Activated T-cell treated with anti-CD3 and anti-CD28 coated beads for 4 hours (primary cell): ENCODE results near the gene CTNND1.
"Not testable (repeated sequence)": the region's sequence is repeated elsewhere in the genome, so short reads cannot be mapped to it uniquely, and the experiment has no call there.

Experiments
- DNase-seq: peaks from one replicate; pipeline ENCODE4 v3.0.0-alpha.2; 2020

The CTNND1 gene

DNA sequence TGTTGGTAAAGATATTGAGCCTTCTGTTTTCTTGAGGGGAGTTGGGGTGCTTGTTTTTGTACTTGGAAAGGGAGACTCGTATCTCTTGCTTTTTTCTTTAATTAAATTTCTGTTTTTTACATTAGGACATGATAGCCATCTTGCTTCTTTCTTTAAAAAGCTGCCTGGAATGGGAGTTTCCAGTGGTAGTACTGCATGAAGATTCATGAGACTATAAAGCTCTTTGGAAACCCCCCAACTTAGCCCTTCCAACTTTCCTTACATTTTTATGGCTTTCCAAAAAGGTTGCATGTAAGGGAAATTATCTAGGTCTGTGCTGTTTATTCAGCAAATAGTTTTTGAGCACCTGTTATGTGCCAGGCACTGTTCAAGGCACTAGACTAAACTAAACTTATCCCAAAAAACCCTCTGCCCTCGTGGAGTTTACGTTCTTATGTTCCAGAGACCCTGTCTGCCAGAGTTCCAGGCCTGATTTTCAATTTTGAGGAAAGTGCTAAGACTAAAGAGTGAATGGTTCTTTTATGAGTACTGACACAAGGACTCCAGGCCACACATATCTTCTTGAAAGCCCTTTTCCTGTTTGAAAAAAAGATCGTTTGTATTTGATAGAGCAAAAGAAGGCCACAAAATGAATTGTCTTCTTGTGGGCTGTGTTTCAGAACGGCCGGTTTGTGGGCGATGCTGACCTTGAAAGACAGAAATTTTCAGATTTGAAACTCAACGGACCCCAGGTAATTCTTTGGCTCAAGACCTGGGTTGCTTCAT is 31.9 kb downstream of the CTNND1 start:
- no peak for DNase-seq

- no peak for DNase-seq
These were observed 37.4 kb downstream of the CTNND1 start for GRCh38 chr11:57798905-57799559.

GRCh38 chr11:57800444-57801182 is 39.0 kb downstream of the CTNND1 start:
- no peak for DNase-seq

DNA sequence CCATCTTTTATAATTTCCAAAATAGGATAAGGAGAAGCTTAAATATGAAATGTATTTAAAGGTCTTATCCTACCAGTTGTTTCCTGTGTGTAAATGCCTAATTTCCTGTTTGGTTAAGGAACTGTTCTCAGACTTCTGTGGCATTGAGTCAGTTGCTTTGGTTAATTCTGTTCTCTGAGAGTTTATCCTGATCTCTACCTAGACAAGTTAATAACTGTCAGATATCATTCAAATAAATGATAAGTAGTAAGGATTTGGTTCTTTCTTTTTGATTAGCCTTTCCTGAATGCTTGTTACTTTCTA is 39.5 kb downstream of the CTNND1 start:
- DNase-seq, result no peak

GRCh38 chr11:57802411-57802810 is 40.8 kb downstream of the CTNND1 start:
- DNase-seq, result no peak

- no peak for DNase-seq
These were observed 42.9 kb downstream of the CTNND1 start for GRCh38 chr11:57804466-57804865.

- no peak for DNase-seq
These were observed 44.2 kb downstream of the CTNND1 start for GRCh38 chr11:57805780-57806179.

DNA sequence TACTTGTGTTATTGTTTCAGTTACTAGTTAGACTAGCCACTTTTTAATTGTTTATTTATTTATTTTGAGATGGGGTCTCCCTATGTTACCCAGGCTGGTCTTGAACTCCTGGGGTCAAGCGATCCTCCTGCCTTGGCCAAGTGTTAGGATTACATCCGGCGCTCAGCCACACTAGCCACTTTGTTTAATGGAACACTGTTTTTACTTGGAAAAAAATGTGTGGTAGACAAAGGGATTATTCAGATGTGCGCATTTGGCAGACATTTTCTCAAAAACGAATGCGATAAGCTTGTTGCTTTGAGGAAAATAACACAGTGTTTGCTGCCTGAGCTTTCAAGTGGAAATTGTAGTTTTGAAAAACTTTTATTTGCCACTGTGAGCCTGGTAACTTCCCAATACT is 51.0 kb downstream of the CTNND1 start:
- DNase-seq, result no peak

- no peak for DNase-seq
These were observed 53.9 kb downstream of the CTNND1 start for GRCh38 chr11:57815476-57815875.

DNA sequence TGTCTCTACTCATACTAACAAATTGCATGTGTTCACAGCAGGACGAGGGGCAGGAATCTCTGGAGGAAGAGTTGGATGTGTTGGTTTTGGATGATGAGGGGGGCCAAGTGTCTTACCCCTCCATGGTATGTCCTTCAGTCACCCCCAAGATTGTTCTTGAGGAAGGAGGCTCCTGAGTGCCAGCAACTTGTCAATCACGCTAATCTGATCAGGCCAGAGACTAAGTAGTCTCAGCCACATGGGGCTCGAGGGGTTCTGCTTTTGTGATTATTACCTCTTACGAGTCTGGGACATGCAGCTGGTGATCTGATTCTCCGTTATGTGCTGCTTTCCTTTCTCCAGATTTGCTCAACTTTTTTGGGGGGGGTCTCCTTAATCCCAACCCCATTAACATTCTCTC is 54.3 kb downstream of the CTNND1 start:
- DNase-seq, result no peak

DNA sequence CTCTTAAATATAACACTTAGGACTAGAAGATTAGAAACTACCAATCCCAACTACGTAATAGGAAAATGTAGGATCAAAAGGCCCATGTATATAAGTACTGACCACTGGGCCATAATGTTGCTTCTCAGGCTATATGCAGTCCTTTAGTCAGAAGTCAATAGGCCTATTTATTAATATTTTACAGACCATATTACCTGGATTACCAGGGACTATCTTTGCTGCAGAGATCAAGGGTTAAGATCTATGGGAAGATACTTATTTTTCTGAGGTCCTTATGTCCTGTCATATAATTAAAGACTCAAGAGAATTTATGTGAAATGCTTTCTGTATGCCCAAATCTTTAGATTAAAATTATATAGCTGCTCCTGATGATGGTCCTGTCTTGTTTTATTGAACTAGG is 57.2 kb downstream of the CTNND1 start:
- no peak for DNase-seq

DNA sequence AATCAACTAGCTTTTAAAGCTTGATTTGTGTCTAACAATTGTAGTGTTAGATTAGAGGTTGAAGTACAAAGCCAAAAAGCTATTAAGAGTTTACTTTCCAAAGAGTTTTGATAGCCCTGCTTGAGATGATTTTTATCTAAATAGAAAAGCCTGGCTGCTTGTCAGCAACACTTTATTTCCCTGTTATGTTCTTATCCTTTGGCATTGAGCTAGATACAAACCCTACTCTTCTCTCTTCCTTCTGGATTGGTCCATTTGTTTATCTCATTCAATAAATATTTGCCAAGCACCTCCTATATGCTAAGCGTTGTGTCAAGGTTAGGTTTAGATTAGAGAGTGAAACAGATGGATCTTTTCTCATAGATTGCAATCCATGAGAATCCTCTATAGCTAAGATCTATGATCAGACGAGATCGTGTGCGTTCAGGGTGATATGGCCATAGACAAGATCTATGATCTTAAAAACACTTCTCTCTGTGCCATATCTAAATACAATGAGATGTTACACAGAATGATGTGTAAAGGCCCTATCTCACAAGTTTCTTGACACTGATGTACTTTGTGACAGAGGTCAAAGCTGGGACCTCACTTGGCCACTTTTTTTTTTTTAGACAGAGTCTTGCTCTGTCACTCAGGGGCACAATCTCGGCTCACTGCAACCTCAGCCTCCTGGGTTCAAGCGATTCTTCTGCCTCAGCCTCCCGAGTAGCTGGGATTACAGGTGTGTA is 57.8 kb downstream of the CTNND1 start:
- DNase-seq, result no peak

DNA sequence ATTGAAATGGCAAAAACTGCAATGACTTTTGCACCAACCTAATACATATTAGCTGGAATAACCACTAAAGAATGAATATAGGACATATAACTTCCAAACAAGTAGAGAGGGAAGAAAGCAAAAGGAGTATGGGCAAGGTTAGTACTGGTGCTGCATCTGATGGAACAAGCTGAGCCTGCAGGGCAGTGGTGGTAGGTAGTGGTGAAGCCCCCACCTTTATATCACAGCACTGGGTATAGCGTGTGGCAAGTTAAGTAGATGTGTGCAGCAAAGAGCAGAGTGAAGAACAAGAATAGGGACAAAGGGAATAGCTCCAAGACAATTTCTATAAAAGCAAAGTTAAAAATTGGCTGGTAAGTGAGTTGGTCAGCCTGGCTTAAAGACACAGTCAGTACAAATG is 62.3 kb downstream of the CTNND1 start:
- no peak for DNase-seq

- DNase-seq, result no peak
These were observed 73.2 kb downstream of the CTNND1 start for GRCh38 chr11:57834852-57835251.

GRCh38 chr11:57838609-57839008 is 77.0 kb downstream of the CTNND1 start:
- DNase-seq, result not testable (repeated sequence)

DNA sequence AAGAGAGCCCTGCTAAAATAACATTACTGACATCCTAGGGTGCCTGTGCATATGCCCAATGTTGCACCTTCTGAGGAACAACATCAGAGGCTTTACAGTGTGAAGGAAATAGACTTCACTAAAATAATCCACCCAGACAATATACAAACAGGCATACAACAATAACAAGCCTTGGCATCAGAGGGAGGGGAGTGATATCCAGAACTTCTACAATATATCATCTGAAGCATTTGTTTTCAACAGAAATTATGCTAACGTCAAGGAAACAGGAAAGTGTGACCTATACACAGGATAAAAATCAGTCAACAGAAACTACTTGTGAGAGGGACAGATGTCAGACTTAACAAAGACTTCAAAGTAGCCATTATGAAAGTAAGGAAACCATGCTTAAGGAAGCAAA is 81.3 kb downstream of the CTNND1 start:
- no peak for DNase-seq

DNA sequence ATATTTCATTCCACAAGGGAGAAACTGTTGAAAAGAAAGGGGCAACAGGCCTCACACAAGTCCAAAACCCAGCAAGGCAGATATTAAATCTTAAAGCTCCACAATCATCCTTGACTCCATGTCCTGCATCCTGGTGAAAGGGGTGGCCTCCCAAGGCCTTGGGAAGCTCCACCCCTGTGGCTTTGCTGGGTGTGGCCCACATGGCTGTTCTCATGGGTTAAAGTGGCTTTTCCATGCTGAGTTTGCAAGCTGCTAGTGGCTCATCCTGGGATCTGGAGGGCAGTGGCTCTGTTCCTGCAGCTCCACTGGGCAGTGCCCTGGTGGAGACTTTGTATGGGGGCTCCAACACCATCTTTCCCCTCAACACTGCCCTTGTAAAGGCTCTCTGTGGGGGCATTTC is 106.4 kb downstream of the CTNND1 start:
- no peak for DNase-seq

DNA sequence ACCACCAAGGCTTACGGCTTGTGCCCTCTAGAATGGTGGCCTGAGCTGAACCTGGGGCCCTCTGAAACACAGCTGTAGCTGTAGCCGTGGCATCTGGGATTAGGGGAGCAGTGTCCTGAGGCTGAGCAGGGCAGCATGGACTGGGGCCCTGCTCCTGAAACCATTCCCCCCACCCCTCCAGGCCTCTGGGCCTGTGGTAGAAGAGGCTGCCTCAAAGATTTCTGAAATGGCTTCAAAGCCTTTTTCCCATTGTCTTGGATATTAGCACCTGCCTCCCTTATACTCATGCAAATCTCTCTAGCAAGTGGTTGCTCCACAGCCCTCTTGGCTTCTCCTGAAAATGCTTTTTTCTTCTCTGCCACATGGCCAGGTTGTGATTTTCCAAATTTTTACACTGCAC is 106.9 kb downstream of the CTNND1 start:
- DNase-seq, result no peak
